ENCODE results near the gene SORBS1.
"Not testable (repeated sequence)": the region's sequence is repeated elsewhere in the genome, so short reads cannot be mapped to it uniquely, and the experiment has no call there.

Gene SORBS1

GRCh38 chr10:95467642-95468041 is 93.5 kb downstream of the SORBS1 start:
- not testable (repeated sequence) for H3K4me1 Mint-ChIP-seq (ENCODE audit: low read depth); H3K4me3 Mint-ChIP-seq; DNase-seq; H3K27ac Mint-ChIP-seq; H3K36me3 Mint-ChIP-seq (ENCODE audit: low read depth); H3K9me3 Mint-ChIP-seq
- H3K27me3 Mint-ChIP-seq = peaks cover 11% of the 10 kb centered on the region

GRCh38 chr10:95467162-95467599 is 94.0 kb downstream of the SORBS1 start:
- Mint-ChIP-seq H3K4me3 (no peak overlapping the region), H3K36me3 (ENCODE audit: low read depth) (no peaks in the 10 kb centered on the region), H3K9me3 (no peaks in the 10 kb centered on the region), H3K27ac (no peak overlapping the region), H3K4me1 (ENCODE audit: low read depth) (no peaks in the 10 kb centered on the region), H3K27me3 (peaks cover 11% of the 10 kb centered on the region)
- no peak for DNase-seq

GRCh38 chr10:95466436-95466835 is 94.7 kb downstream of the SORBS1 start:
- no peak overlapping the region for H3K4me3 Mint-ChIP-seq
- no peak overlapping the region for H3K27ac Mint-ChIP-seq
- no peaks in the 10 kb centered on the region for H3K36me3 Mint-ChIP-seq (ENCODE audit: low read depth)
- no peaks in the 10 kb centered on the region for H3K4me1 Mint-ChIP-seq (ENCODE audit: low read depth)
- H3K27me3 Mint-ChIP-seq = peaks cover 13% of the 10 kb centered on the region
- no peak for DNase-seq
- H3K9me3 Mint-ChIP-seq = no peaks in the 10 kb centered on the region

- no peaks in the 10 kb centered on the region for H3K36me3 Mint-ChIP-seq (ENCODE audit: low read depth)
- peaks cover 13% of the 10 kb centered on the region for H3K27me3 Mint-ChIP-seq
- no peak overlapping the region for H3K4me3 Mint-ChIP-seq
- H3K4me1 Mint-ChIP-seq (ENCODE audit: low read depth) = no peaks in the 10 kb centered on the region
- H3K27ac Mint-ChIP-seq = no peak overlapping the region
- DNase-seq = no peak
- no peaks in the 10 kb centered on the region for H3K9me3 Mint-ChIP-seq
Observed at GRCh38 chr10:95464280-95464679, 96.9 kb downstream of the SORBS1 start.

- no peak for DNase-seq
- Mint-ChIP-seq H3K36me3 (ENCODE audit: low read depth) (no peaks in the 10 kb centered on the region), H3K4me3 (no peak overlapping the region), H3K9me3 (no peaks in the 10 kb centered on the region), H3K27ac (no peak overlapping the region), H3K4me1 (ENCODE audit: low read depth) (no peaks in the 10 kb centered on the region), H3K27me3 (peaks cover 12% of the 10 kb centered on the region)
Observed at GRCh38 chr10:95462740-95463667, 98.2 kb downstream of the SORBS1 start.

- no peak overlapping the region for H3K27ac Mint-ChIP-seq
- peaks cover 16% of the 10 kb centered on the region for H3K27me3 Mint-ChIP-seq
- no peaks in the 10 kb centered on the region for H3K4me1 Mint-ChIP-seq (ENCODE audit: low read depth)
- no peak for DNase-seq
- H3K4me3 Mint-ChIP-seq = no peak overlapping the region
- H3K9me3 Mint-ChIP-seq = no peaks in the 10 kb centered on the region
- H3K36me3 Mint-ChIP-seq (ENCODE audit: low read depth) = no peaks in the 10 kb centered on the region
Observed at GRCh38 chr10:95461611-95462010, 99.6 kb downstream of the SORBS1 start.

GRCh38 chr10:95459446-95460045 is 101.6 kb downstream of the SORBS1 start:
- H3K27ac Mint-ChIP-seq = no peak overlapping the region
- H3K36me3 Mint-ChIP-seq (ENCODE audit: low read depth) = no peaks in the 10 kb centered on the region
- no peaks in the 10 kb centered on the region for H3K4me1 Mint-ChIP-seq (ENCODE audit: low read depth)
- no peak for DNase-seq
- peaks cover 20% of the 10 kb centered on the region for H3K27me3 Mint-ChIP-seq
- H3K4me3 Mint-ChIP-seq = no peak overlapping the region
- H3K9me3 Mint-ChIP-seq = no peaks in the 10 kb centered on the region

- no peaks in the 10 kb centered on the region for H3K9me3 Mint-ChIP-seq
- H3K27me3 Mint-ChIP-seq = peaks cover 21% of the 10 kb centered on the region
- no peak overlapping the region for H3K27ac Mint-ChIP-seq
- H3K4me1 Mint-ChIP-seq (ENCODE audit: low read depth) = no peaks in the 10 kb centered on the region
- DNase-seq = no peak
- H3K4me3 Mint-ChIP-seq = no peak overlapping the region
- H3K36me3 Mint-ChIP-seq (ENCODE audit: low read depth) = no peaks in the 10 kb centered on the region
Observed at GRCh38 chr10:95458871-95459270, 102.3 kb downstream of the SORBS1 start.

GRCh38 chr10:95458014-95458413 is 103.2 kb downstream of the SORBS1 start:
- Mint-ChIP-seq H3K27me3 (peaks cover 17% of the 10 kb centered on the region), H3K9me3 (no peaks in the 10 kb centered on the region), H3K27ac (no peak overlapping the region), H3K4me1 (ENCODE audit: low read depth) (no peaks in the 10 kb centered on the region), H3K36me3 (ENCODE audit: low read depth) (no peaks in the 10 kb centered on the region), H3K4me3 (no peak overlapping the region)
- no peak for DNase-seq

GRCh38 chr10:95457319-95457886 is 103.8 kb downstream of the SORBS1 start:
- no peak for DNase-seq
- H3K27ac Mint-ChIP-seq = no peak overlapping the region
- H3K27me3 Mint-ChIP-seq = peaks cover 16% of the 10 kb centered on the region
- H3K36me3 Mint-ChIP-seq (ENCODE audit: low read depth) = no peaks in the 10 kb centered on the region
- no peaks in the 10 kb centered on the region for H3K9me3 Mint-ChIP-seq
- no peak overlapping the region for H3K4me3 Mint-ChIP-seq
- no peaks in the 10 kb centered on the region for H3K4me1 Mint-ChIP-seq (ENCODE audit: low read depth)

GRCh38 chr10:95456516-95456915 is 104.7 kb downstream of the SORBS1 start:
- Mint-ChIP-seq H3K4me3 (no peak overlapping the region), H3K9me3 (no peaks in the 10 kb centered on the region), H3K27ac (no peak overlapping the region), H3K36me3 (ENCODE audit: low read depth) (no peaks in the 10 kb centered on the region), H3K27me3 (peaks cover 14% of the 10 kb centered on the region), H3K4me1 (ENCODE audit: low read depth) (no peaks in the 10 kb centered on the region)
- no peak for DNase-seq

GRCh38 chr10:95454940-95455339 is 106.2 kb downstream of the SORBS1 start:
- DNase-seq = no peak
- Mint-ChIP-seq H3K27ac (no peak overlapping the region), H3K27me3 (peaks cover 14% of the 10 kb centered on the region), H3K9me3 (no peaks in the 10 kb centered on the region), H3K36me3 (ENCODE audit: low read depth) (no peaks in the 10 kb centered on the region), H3K4me3 (no peak overlapping the region), H3K4me1 (ENCODE audit: low read depth) (no peaks in the 10 kb centered on the region)

- no peak overlapping the region for H3K27ac Mint-ChIP-seq
- no peaks in the 10 kb centered on the region for H3K36me3 Mint-ChIP-seq (ENCODE audit: low read depth)
- DNase-seq = no peak
- no peaks in the 10 kb centered on the region for H3K9me3 Mint-ChIP-seq
- no peaks in the 10 kb centered on the region for H3K4me1 Mint-ChIP-seq (ENCODE audit: low read depth)
- no peak overlapping the region for H3K4me3 Mint-ChIP-seq
- H3K27me3 Mint-ChIP-seq = peaks cover 14% of the 10 kb centered on the region
Observed at GRCh38 chr10:95454356-95454755, 106.8 kb downstream of the SORBS1 start.

GRCh38 chr10:95451568-95452524 is 109.3 kb downstream of the SORBS1 start:
- no peak for DNase-seq
- Mint-ChIP-seq H3K27ac (no peak overlapping the region), H3K36me3 (ENCODE audit: low read depth) (no peaks in the 10 kb centered on the region), H3K4me3 (no peak overlapping the region), H3K27me3 (peaks cover 10% of the 10 kb centered on the region), H3K4me1 (ENCODE audit: low read depth) (no peaks in the 10 kb centered on the region), H3K9me3 (no peaks in the 10 kb centered on the region)
